ENCODE measurements around the gene FASN. TPM values are rescaled to one million over a fixed set of nuclear protein-coding genes. Genes with fewer than 3 reads are reported as not detected.

The FASN gene
- total and polyA plus RNA-seq, 2 of the 13 experiments (the other 11 are each of a cell fraction or from before 2014, with no cell fraction given): 51.7 to 101 TPM

DNA sequence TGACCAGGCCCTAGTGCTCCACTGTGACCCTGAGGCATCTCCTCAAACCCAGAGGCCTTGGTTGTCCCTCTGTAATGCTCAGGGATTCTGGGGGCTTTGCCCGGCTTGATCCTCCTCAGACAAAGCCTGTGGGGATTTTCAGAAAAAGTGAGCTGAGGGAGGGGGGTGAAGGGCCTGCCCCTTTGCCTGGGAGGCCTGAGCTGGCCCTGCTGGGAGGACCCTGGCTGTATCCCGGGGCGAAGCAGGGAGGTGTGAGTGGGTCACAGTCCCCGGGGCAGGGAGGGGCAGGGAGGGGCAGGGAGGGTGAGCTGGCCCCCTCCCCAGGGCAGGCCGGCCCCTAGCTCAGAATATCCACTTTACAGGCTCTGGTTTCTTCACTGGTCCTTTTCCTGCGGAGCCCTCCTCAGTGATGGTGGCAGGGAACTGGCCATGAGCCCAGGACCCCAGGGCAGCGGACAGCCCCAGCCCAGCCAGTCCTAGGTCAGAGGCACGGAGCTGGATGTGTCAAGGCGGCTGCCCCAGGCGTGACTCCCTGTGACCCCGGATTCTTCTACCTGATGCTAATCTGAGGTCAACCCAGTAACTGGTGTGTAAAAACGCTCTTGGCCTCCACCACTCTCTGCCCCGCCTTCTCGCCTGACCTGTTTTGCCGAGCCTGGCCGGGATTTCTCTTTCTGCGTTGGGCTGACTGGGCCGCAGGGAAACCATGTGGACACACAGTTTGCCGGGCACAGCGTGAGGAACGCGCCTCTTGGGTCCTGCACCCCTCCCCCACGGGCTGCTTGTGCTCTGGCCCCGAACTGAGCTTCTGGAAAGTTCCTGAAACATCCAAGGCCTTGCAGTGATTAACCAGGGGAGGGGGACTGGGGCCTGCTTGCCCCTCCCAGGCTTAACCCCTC is 5.8 kb upstream of the FASN start (continued):
- TF ChIP-seq ZNF678 (CRISPR knock-in tag; IDR thresholded peaks at IDR 0.05): no peak
- TF ChIP-seq ZNF879 (CRISPR knock-in tag; IDR thresholded peaks at IDR 0.05): peak; percentile 34; the same call in 1 of the 2 replicates
- TF ChIP-seq ZC3H13 (CRISPR knock-in tag; IDR thresholded peaks at IDR 0.05): 0 out of 2 replicates have a peak, but pooled peaks have one; percentile 61
- TF ChIP-seq EED (CRISPR knock-in tag; IDR thresholded peaks at IDR 0.05): 0 out of 2 replicates have a peak, but pooled peaks have one; percentile 60
- no peak for TF ChIP-seq ZNF747 (CRISPR knock-in tag; IDR thresholded peaks at IDR 0.05; ENCODE audit: borderline replicate concordance)
- TF ChIP-seq PCBP2 (optimal IDR thresholded peaks at IDR 0.05; ENCODE audit: low read depth, low read length, poor library complexity, severe bottlenecking): peak; percentile 4
- no peak for TF ChIP-seq TEAD2 (CRISPR knock-in tag; IDR thresholded peaks at IDR 0.05)
- peak; percentile 19; the same call in 1 of the 2 replicates for TF ChIP-seq ZNF124 (CRISPR knock-in tag; IDR thresholded peaks at IDR 0.05)
- no peak for TF ChIP-seq REL (CRISPR knock-in tag; conservative IDR thresholded peaks at IDR 0.05)
- no peak for TF ChIP-seq ZNF251 (CRISPR knock-in tag; IDR thresholded peaks at IDR 0.05)
- TF ChIP-seq, protein P1, sequence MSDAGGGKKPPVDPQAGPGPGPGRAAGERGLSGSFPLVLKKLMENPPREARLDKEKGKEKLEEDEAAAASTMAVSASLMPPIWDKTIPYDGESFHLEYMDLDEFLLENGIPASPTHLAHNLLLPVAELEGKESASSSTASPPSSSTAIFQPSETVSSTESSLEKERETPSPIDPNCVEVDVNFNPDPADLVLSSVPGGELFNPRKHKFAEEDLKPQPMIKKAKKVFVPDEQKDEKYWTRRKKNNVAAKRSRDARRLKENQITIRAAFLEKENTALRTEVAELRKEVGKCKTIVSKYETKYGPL (CRISPR knock-in tag; IDR thresholded peaks at IDR 0.05): no peak
- TF ChIP-seq, protein P2, sequence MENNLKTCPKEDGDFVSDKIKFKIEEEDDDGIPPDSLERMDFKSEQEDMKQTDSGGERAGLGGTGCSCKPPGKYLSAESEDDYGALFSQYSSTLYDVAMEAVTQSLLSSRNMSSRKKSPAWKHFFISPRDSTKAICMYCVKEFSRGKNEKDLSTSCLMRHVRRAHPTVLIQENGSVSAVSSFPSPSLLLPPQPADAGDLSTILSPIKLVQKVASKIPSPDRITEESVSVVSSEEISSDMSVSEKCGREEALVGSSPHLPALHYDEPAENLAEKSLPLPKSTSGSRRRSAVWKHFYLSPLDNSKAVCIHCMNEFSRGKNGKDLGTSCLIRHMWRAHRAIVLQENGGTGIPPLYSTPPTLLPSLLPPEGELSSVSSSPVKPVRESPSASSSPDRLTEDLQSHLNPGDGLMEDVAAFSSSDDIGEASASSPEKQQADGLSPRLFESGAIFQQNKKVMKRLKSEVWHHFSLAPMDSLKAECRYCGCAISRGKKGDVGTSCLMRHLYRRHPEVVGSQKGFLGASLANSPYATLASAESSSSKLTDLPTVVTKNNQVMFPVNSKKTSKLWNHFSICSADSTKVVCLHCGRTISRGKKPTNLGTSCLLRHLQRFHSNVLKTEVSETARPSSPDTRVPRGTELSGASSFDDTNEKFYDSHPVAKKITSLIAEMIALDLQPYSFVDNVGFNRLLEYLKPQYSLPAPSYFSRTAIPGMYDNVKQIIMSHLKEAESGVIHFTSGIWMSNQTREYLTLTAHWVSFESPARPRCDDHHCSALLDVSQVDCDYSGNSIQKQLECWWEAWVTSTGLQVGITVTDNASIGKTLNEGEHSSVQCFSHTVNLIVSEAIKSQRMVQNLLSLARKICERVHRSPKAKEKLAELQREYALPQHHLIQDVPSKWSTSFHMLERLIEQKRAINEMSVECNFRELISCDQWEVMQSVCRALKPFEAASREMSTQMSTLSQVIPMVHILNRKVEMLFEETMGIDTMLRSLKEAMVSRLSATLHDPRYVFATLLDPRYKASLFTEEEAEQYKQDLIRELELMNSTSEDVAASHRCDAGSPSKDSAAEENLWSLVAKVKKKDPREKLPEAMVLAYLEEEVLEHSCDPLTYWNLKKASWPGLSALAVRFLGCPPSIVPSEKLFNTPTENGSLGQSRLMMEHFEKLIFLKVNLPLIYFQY (CRISPR knock-in tag; IDR thresholded peaks at IDR 0.05; ENCODE audit: borderline replicate concordance): peak; percentile 99
- TF ChIP-seq, protein P3, sequence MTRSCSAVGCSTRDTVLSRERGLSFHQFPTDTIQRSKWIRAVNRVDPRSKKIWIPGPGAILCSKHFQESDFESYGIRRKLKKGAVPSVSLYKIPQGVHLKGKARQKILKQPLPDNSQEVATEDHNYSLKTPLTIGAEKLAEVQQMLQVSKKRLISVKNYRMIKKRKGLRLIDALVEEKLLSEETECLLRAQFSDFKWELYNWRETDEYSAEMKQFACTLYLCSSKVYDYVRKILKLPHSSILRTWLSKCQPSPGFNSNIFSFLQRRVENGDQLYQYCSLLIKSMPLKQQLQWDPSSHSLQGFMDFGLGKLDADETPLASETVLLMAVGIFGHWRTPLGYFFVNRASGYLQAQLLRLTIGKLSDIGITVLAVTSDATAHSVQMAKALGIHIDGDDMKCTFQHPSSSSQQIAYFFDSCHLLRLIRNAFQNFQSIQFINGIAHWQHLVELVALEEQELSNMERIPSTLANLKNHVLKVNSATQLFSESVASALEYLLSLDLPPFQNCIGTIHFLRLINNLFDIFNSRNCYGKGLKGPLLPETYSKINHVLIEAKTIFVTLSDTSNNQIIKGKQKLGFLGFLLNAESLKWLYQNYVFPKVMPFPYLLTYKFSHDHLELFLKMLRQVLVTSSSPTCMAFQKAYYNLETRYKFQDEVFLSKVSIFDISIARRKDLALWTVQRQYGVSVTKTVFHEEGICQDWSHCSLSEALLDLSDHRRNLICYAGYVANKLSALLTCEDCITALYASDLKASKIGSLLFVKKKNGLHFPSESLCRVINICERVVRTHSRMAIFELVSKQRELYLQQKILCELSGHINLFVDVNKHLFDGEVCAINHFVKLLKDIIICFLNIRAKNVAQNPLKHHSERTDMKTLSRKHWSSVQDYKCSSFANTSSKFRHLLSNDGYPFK (CRISPR knock-in tag; IDR thresholded peaks at IDR 0.05; ENCODE audit: borderline replicate concordance): no peak
- TF ChIP-seq, protein P4, sequence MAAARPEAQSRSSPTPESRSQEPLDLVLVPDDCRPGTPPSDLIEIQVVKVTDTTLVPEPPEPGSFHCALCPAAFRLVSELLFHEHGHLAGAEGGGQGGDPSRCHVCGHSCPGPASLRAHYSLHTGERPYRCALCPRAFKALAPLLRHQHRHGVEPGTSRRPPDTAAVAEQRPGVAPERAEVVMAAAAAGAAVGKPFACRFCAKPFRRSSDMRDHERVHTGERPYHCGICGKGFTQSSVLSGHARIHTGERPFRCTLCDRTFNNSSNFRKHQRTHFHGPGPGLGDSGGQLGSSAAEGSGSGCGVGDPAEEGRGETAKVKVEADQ (CRISPR knock-in tag; IDR thresholded peaks at IDR 0.05; ENCODE audit: borderline replicate concordance): no peak; the same call in 1 of the 2 replicates
- TF ChIP-seq, protein P5, sequence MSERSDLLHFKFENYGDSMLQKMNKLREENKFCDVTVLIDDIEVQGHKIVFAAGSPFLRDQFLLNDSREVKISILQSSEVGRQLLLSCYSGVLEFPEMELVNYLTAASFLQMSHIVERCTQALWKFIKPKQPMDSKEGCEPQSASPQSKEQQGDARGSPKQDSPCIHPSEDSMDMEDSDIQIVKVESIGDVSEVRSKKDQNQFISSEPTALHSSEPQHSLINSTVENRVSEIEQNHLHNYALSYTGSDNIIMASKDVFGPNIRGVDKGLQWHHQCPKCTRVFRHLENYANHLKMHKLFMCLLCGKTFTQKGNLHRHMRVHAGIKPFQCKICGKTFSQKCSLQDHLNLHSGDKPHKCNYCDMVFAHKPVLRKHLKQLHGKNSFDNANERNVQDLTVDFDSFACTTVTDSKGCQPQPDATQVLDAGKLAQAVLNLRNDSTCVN (CRISPR knock-in tag; IDR thresholded peaks at IDR 0.05; ENCODE audit: borderline replicate concordance): peak; percentile 93; the same call in 1 of the 2 replicates
- no peak for TF ChIP-seq HOXA7 (CRISPR knock-in tag; IDR thresholded peaks at IDR 0.05)
- TF ChIP-seq SIN3B (IDR thresholded peaks at IDR 0.05; ENCODE audit: low read length): peak; percentile 16; the same call in 1 of the 2 replicates
- TF ChIP-seq ZNF143 (CRISPR knock-in tag; IDR thresholded peaks at IDR 0.05): peak; percentile 36; the same call in 1 of the 2 replicates

Measured in HepG2 (cell line).